ENCODE measurements around the gene TLK2.
"Not testable (repeated sequence)": the region's sequence is repeated elsewhere in the genome, so short reads cannot be mapped to it uniquely, and the experiment has no call there.

GRCh38 chr17:62478880-62479638, 434 bp downstream of the TLK2 start:
- TF ChIP-seq MYC (IDR thresholded peaks at IDR 0.05; ENCODE audit: borderline replicate concordance, low read length); RFX5 (IDR thresholded peaks at IDR 0.05); RCOR1 (IDR thresholded peaks at IDR 0.05; ENCODE audit: low read depth, low read length); CTCF (IDR thresholded peaks at IDR 0.05); EP300 (IDR thresholded peaks at IDR 0.05); MAX (IDR thresholded peaks at IDR 0.05); ZC3H11A (IDR thresholded peaks at IDR 0.05); MAFK (IDR thresholded peaks at IDR 0.05; ENCODE audit: partially characterized antibody); FOSB (CRISPR knock-in tag; IDR thresholded peaks at IDR 0.05); PBX3 (IDR thresholded peaks at IDR 0.05): not testable (repeated sequence)
